Retinal pigment epithelial cell (primary cell): ENCODE data around the gene PPFIBP1.
"Not testable (repeated sequence)": the region's sequence is repeated elsewhere in the genome, so short reads cannot be mapped to it uniquely, and the experiment has no call there.

ENCODE experiments used
- DNase-seq: peaks from one replicate; pipeline ENCODE4 v3.0.0-alpha.2; 2010; ENCODE audit warnings: low read depth
- H3K4me3 ChIP-seq: 2 replicates; pipeline ENCODE4 v1.5.1; 2011; ENCODE audit warnings: mild to moderate bottlenecking, low read length, control low read depth, moderate library complexity
- TF ChIP-seq, protein P1 (sequence below): conservative IDR thresholded peaks from 2 replicates; pipeline ENCODE4 v1.5.1; 2011; ENCODE audit warnings: low read depth, low read length, control low read depth, inconsistent platforms

PPFIBP1 gene

DNA sequence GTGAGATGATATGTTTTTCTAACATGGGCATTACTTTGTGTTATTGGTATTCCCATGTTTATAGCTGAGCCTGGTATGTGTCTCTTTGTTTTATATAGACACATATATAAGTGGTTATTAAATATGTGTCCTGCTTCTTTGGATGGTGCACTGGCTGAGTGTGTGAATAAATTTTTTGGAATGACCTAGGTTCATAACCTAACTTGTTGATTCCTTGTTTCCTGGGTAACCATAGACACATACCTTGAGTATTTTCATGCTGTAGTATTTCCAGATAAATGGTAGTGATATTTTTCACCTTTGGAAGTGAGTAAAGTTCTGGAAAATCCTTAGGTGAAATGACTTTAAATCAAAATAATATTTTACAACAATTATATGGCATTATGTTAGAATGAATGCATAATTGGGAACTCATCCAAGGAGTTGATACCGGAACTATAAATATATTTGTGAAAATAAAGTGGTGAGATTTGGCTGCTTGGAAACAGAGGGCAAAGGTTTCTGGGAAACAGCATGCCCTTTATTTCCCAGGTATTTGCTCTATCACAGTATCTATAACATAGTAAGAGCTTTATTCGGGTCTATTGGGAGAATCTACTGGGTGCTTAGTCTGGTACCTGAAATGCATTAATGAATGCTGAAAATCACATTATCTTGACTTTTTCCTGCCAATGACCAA, 107.9 kb downstream of the PPFIBP1 start:
- no peak overlapping the region for H3K4me3 ChIP-seq
- TF ChIP-seq, protein P1, sequence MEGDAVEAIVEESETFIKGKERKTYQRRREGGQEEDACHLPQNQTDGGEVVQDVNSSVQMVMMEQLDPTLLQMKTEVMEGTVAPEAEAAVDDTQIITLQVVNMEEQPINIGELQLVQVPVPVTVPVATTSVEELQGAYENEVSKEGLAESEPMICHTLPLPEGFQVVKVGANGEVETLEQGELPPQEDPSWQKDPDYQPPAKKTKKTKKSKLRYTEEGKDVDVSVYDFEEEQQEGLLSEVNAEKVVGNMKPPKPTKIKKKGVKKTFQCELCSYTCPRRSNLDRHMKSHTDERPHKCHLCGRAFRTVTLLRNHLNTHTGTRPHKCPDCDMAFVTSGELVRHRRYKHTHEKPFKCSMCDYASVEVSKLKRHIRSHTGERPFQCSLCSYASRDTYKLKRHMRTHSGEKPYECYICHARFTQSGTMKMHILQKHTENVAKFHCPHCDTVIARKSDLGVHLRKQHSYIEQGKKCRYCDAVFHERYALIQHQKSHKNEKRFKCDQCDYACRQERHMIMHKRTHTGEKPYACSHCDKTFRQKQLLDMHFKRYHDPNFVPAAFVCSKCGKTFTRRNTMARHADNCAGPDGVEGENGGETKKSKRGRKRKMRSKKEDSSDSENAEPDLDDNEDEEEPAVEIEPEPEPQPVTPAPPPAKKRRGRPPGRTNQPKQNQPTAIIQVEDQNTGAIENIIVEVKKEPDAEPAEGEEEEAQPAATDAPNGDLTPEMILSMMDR = no peak
- DNase-seq = no peak

DNA sequence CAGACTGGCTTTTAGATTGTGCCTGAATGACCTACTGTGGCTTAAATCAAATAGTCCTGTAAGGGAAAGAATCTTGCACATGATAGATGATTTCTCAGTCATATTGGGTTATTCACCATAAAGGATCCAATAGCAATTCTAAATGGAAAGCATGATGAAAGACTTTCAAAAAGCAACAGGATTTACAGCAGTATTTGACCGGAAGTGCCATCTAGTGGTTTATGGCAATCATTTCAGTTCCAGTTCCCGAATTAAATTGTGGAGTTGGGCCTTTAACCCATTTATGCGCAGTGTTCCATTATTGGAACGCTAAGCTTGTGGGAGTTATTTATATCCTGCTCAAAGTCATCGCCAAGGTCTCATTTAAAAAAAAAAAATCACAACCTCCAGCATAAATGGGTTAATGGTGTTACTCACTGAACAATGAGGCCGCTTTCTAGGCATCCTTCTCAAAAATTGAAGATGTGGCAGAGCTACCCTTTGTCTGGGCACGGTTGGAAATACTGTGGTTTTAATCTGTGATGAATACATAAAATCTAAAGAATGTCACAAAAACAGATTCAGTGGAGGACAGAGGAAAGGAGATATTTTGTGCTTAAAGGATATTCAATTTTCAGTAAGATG, 111.5 kb downstream of the PPFIBP1 start:
- H3K4me3 ChIP-seq = no peak overlapping the region
- TF ChIP-seq, protein P1 = peak; percentile 64
- DNase-seq = no peak

DNA sequence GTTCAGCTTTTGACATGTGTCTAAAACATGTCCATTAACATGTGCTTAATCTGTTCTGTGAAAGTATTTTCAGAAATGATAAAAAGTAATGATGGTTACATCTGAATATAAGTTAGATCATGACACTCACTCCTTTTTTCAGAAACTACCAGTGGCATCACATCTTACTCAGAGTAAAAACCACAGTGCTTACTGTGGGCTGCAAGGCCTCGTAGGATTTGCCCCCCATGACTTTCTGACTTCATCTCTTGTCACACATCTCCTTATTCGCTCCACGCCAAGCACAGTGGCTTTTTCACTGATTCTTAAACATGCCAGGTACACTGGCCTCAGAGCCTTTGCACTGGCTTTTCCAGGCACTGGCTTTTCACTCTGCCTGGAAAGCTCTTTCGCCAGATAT, 112.6 kb downstream of the PPFIBP1 start:
- not testable (repeated sequence) for DNase-seq, H3K4me3 ChIP-seq

DNA sequence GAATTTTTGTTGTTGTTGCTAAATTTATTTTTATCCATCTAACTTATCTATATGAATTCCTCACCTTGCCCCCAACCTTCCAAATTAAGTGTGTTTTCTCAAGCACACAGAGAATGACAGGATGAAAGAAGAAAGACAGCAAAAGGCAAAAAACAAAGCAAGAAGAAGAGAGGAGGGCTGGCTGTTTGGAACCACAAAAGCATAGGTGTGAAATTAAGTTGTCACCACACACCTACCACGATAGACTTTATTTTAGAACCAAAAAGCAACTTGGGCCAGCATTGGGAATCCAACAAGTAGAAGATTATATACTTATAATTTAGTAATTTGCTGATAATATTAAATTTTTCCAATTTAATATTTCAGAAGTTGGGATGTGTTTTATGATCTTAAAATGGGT, 113.5 kb downstream of the PPFIBP1 start:
- no peak for DNase-seq
- TF ChIP-seq, protein P1 = no peak
- no peak overlapping the region for H3K4me3 ChIP-seq

DNA sequence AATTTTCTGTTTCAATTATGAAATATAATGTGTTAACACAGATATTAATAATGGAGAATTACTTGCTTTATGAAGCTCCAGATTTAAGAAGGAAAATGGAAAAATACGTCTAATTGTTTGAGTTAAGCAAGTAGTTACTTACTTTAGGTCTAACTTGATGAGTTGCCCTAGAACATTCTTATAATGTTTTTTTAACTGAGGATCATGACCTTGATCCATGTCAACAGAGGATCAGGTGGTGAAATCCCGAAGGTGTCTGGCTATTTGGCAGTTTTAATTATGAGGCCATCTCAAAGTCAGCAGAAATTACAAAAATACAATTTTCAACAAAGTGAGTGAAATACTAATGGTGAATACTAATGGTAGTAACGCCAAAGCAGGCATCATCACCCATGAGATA, 115.3 kb downstream of the PPFIBP1 start:
- H3K4me3 ChIP-seq = no peak overlapping the region
- TF ChIP-seq, protein P1 = no peak
- no peak for DNase-seq

DNA sequence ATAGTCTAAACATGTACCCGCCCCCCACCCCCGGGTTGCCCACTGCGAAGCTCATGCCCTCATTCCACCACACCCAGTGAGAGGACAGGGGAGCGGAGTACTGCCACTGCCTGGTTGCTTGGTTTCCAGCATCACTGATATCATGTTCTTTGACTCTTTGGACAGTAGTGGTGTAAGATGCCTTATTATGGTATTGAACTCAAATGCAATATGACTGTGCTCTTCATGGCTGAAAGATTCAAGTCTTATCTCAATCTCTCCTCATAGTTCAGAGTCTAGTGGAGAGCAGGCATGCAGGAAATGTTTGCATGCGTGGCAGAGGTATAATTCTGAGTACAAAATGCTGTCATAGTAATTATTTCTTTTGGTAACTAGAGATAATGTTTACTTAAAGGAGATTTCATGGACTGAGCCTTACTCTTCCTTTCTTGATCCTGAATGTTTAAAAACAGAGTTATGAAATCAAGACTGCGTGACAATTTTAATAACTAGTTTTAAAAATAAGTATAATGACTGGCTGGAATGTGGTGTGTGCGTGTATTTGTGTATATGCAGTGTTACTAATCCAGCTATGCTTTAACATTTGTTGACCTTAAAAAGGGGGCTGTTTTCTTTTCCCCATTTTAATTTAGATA, 116.7 kb downstream of the PPFIBP1 start:
- not testable (repeated sequence) for DNase-seq, H3K4me3 ChIP-seq

DNA sequence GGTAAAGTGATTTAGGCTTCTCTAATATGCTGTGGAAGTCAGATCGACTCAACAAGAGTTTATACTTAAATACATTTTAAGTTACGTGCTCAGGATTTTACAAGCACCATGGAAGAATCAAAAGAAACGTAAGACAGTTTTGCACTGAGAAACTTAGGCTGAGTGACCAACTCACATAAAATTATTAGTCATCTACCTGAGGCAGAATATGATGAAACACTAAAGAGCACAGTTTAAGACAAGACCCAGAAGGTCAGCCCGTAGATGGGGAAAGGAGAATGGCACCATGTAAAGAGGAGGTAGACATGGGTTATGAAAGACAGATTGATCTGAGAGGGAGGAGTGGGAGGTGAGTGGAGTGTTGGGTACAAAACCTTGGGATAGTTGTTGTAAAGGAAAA, 118.4 kb downstream of the PPFIBP1 start:
- DNase-seq, H3K4me3 ChIP-seq: not testable (repeated sequence)

DNA sequence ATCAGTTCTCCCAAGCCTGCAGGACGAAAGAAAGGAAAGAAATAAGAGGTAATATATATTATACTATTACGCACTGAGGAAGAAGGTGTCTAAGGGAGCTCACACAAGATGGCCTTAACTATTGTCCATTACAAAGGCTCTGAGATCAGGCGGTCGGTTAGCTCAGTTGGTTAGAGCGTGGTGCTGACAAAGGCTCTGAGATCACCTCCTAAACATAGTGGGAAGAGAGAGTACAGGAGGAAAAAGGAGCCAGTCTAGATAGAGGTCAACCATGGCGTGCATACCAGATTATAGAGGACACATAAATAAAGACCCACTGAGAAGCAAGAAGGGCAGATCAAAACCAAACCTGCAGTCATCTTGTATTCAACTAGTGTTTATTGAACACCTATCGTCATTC, 118.9 kb downstream of the PPFIBP1 start:
- DNase-seq, H3K4me3 ChIP-seq: not testable (repeated sequence)

DNA sequence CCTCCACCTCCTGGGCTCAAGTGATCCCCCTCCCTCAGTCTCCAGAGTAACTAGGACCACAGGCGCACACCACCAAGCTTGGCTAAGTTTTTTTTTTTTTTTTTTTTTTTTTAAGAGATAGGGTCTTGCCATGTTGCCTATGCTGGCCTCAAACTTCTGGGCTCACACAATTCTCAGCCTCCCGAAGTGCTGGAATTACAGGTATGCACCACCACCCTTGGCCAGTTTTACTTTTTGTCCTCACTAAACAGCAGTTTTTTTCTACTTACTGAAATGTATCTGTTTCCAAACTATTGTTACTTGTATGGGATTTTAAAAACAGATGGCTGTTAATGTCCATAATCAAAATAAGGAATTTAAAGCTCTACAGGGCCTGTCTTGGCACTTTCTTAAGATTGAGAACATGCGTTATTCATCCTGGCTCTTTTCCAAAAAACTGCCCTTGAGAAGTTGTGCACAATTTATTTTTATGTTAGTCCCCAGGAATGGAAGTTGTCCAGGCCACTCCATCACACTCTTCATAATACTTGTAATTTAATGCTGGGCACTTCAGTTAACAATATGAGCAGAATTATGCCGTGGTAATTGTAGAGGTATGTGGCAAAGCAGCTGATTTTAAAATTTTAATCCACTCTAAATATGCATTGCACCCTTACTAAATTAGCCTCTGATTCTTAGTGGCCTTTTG, 120.3 kb downstream of the PPFIBP1 start:
- H3K4me3 ChIP-seq = no peak overlapping the region
- TF ChIP-seq, protein P1 = no peak
- peak; percentile 76 for DNase-seq
